B cell (primary cell): Measurements from ENCODE around the gene IFNL3. TPM values are rescaled to one million over a fixed set of nuclear protein-coding genes. Genes with fewer than 3 reads are reported as not detected.

Experiments used
- ATAC-seq: fragments of 200-7000 bp; cut with Tn5 transposase; one replicate; pipeline ENCODE4 v1.10.0; 2021; ENCODE audit warnings: low read depth, mild to moderate bottlenecking, moderate number of reproducible peaks, moderate library complexity
- CTCF ChIA-PET: fragments of 350-600 bp; sonication (Branson Sonifier 250); formaldehyde crosslinking; loops from one replicate; lab custom pipeline; 2021; ENCODE audit warnings: antibody characterized with exemption, inconsistent platforms; lab: Charles Lee
- POLR2A ChIA-PET: fragments of 350-600 bp; sonication (Branson Sonifier 250); formaldehyde crosslinking; loops from one replicate; lab custom pipeline; 2021; ENCODE audit warnings: antibody characterized with exemption; lab: Charles Lee
- DNase-seq: peaks from one replicate; pipeline ENCODE4 v3.0.0; 2013
- H2AFZ ChIP-seq: 2 replicates; pipeline ENCODE4 v1.6.1; 2012; ENCODE audit warnings: mild to moderate bottlenecking, low read depth, low read length; ENCODE audit not compliant: insufficient read depth, poor library complexity, severe bottlenecking
- H3K27ac ChIP-seq, 2 donors: 1 replicate in 1 of 2; 2 replicates in 1 of 2; pipeline ENCODE4 v1.5.1; 2012 to 2013; ENCODE audit warnings: low read length in 2 of 2, mild to moderate bottlenecking in 2 of 2, moderate library complexity in 1 of 2
- H3K27me3 ChIP-seq, 4 experiments: fragments of 200-600 bp in 1 of 4; sonication (generic) in 1 of 4; replicated peaks in 1 of 4; 1 replicate in 2 of 4; 2 replicates in 2 of 4; pipeline versions ENCODE4 v1.6.1 to v1.7.0; 2013 to 2016; ENCODE audit warnings: low read length in 3 of 4, mild to moderate bottlenecking in 2 of 4, mixed read lengths in 1 of 4, moderate library complexity in 1 of 4; ENCODE audit not compliant: insufficient read depth in 4 of 4, control insufficient read depth in 3 of 4; ENCODE audit errors: control extremely low read depth in 1 of 4
- H3K36me3 ChIP-seq, 2 experiments: replicated peaks in 1 of 2; 1 replicate in 1 of 2; 2 replicates in 1 of 2; pipeline versions ENCODE4 v1.6.1 to v1.7.1; 2013; ENCODE audit warnings: low read length in 1 of 2; ENCODE audit not compliant: insufficient read depth in 2 of 2, control insufficient read depth in 1 of 2; ENCODE audit errors: control extremely low read depth in 1 of 2, extremely low read depth in 1 of 2
- H3K4me1 ChIP-seq, 2 donors: fragments of 200-600 bp in 1 of 2; sonication (generic) in 1 of 2; 1 replicate in 1 of 2; 2 replicates in 1 of 2; pipeline versions ENCODE4 v1.5.1 to v1.6.1; 2013 to 2017; ENCODE audit warnings: low read length in 2 of 2; ENCODE audit not compliant: control insufficient read depth in 2 of 2, insufficient read depth in 2 of 2
- H3K4me2 ChIP-seq: replicated peaks from 2 replicates; pipeline ENCODE3; 2012; ENCODE audit warnings: mild to moderate bottlenecking, low read depth, low read length; ENCODE audit not compliant: poor library complexity, severe bottlenecking
- H3K4me3 ChIP-seq, 5 experiments: fragments of 200-600 bp in 1 of 5; sonication (generic) in 1 of 5; 1 replicate in 3 of 5; 2 replicates in 2 of 5; pipeline versions ENCODE4 v1.5.1 to v1.7.0; 2011 to 2016; ENCODE audit warnings: low read length in 4 of 5, mild to moderate bottlenecking in 4 of 5, low read depth in 2 of 5, control low read depth in 1 of 5, moderate library complexity in 1 of 5; ENCODE audit not compliant: insufficient read depth in 1 of 5; ENCODE audit errors: control extremely low read depth in 1 of 5, extremely low read depth in 1 of 5
- H3K79me2 ChIP-seq: fragments of 200-600 bp; sonication (generic); one replicate; pipeline ENCODE4 v1.6.0; 2016; ENCODE audit warnings: low read length; ENCODE audit not compliant: control insufficient read depth, insufficient read depth
- H3K9ac ChIP-seq: fragments of 200-600 bp; sonication (generic); 2 replicates; pipeline ENCODE4 v1.6.1; 2017; ENCODE audit warnings: mild to moderate bottlenecking, low read length, moderate library complexity
- H3K9me3 ChIP-seq, 3 donors: one replicate each; pipeline versions ENCODE4 v1.6.1 to v1.7.1; 2013; ENCODE audit warnings: low read length in 2 of 3; ENCODE audit not compliant: control insufficient read depth in 2 of 3, insufficient read depth in 1 of 3; ENCODE audit errors: control extremely low read depth in 1 of 3
- H4K20me1 ChIP-seq: 2 replicates; pipeline ENCODE4 v1.6.0; 2012; ENCODE audit warnings: mild to moderate bottlenecking, low read length; ENCODE audit not compliant: insufficient read depth, control insufficient read depth, poor library complexity, severe bottlenecking
- H3K27ac Mint-ChIP-seq: one replicate; pipeline ENCODE4 v1.8.0; 2021; ENCODE audit warnings: mixed read lengths
- H3K27me3 Mint-ChIP-seq: one replicate; pipeline ENCODE4 v1.8.0; 2021; ENCODE audit warnings: mixed read lengths
- H3K4me1 Mint-ChIP-seq: one replicate; pipeline ENCODE4 v1.8.0; 2021; ENCODE audit warnings: mixed read lengths
- H3K4me3 Mint-ChIP-seq: one replicate; pipeline ENCODE4 v1.8.0; 2021; ENCODE audit warnings: mixed read lengths
- H3K9me3 Mint-ChIP-seq: one replicate; pipeline ENCODE4 v1.8.0; 2022; ENCODE audit warnings: mixed read lengths; ENCODE audit not compliant: insufficient read depth
- EZH2 ChIP-seq: IDR thresholded peaks from 2 replicates; pipeline ENCODE4 v1.6.1; 2012; ENCODE audit warnings: borderline replicate concordance, low read depth, mild to moderate bottlenecking, moderate library complexity, low read length; ENCODE audit not compliant: insufficient read depth, poor library complexity, severe bottlenecking
- WGBS: methylation state at CpG from one replicate; pipeline ENCODE4 v1.1.5; 2013; ENCODE audit warnings: missing lambda C conversion rate; ENCODE audit not compliant: insufficient coverage; 5-methylcytosine and 5-hydroxymethylcytosine counted together
- intact Hi-C: fragments of 100-400 bp; cut with micrococcal nuclease; formaldehyde crosslinking; loops from one replicate; pipeline ENCODE4 v1.10.0; 2022
- polyA plus RNA-seq: library from polyadenylated mRNA; depleted of rRNA; stranded (reverse); fragments of >200 nt; gene quantifications from 2 replicates; pipeline ENCODE4 v1.2.3, GENCODE V29; 2012
- total RNA-seq, 2 donors: library from RNA; stranded (reverse); fragments of 120-200 nt in 1 of 2; gene quantifications; 1 replicate in 1 of 2; 2 replicates in 1 of 2; pipeline versions ENCODE4 v1.2.3 to v1.2.4, GENCODE V29; 2013 to 2022
- TF ChIP-seq, protein P1 (sequence below): fragments of 200-600 bp; IDR thresholded peaks from one replicate; pipeline ENCODE4 v1.8.0; 2022; ENCODE audit warnings: antibody characterized with exemption, mild to moderate bottlenecking

The IFNL3 gene
- total and polyA plus RNA-seq, 2 donors (not counting 1 experiment from before 2014, with no cell fraction given), result not detected

DNA sequence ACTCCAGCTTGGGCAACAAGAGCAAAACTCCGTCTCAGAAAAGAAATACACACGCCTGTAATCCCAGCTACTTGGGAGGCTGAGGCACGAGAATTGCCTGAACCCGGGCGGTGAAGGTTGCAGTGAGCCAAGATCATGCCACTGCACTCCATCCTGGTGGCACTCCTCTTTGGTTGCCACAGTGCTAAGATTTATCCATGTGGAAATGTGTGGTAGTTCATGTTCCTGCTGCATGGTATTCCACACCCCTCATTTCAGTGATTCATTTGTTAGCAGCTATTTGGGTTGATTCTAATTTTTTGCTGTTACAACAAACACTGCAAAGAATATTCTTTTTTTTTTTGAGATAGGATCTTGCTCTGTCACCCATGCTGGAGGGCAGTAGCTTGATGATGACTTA is 12.1 kb downstream of the IFNL3 start:
- Histone ChIP-seq H2AFZ (no peak overlapping the region), H3K27me3 (no peaks in the 10 kb centered on the region), H3K4me2 (no peak overlapping the region), H3K79me2 (no peaks in the 10 kb centered on the region), H3K36me3 (no peaks in the 10 kb centered on the region), H3K4me1 (peaks cover 5% of the 10 kb centered on the region in 2 donors), H3K4me3 (no peak overlapping the region), H3K9ac (no peak overlapping the region), H3K9me3 (peaks cover 0 to 4% (median 0%) of the 10 kb centered on the region in 3 donors), H4K20me1 (no peaks in the 10 kb centered on the region), H3K27ac (no peak overlapping the region)
- Mint-ChIP-seq H3K4me3 (no peak overlapping the region), H3K4me1 (peaks cover 6% of the 10 kb centered on the region), H3K9me3 (no peaks in the 10 kb centered on the region), H3K27ac (no peak overlapping the region), H3K27me3 (no peaks in the 10 kb centered on the region)
- no peak for ATAC-seq
- intact Hi-C loops, result no loop called here
- POLR2A ChIA-PET, result no interaction called here
- CTCF ChIA-PET, result no interaction called here
- DNase-seq, result no peak
- no peak for TF ChIP-seq EZH2
- TF ChIP-seq, protein P1, sequence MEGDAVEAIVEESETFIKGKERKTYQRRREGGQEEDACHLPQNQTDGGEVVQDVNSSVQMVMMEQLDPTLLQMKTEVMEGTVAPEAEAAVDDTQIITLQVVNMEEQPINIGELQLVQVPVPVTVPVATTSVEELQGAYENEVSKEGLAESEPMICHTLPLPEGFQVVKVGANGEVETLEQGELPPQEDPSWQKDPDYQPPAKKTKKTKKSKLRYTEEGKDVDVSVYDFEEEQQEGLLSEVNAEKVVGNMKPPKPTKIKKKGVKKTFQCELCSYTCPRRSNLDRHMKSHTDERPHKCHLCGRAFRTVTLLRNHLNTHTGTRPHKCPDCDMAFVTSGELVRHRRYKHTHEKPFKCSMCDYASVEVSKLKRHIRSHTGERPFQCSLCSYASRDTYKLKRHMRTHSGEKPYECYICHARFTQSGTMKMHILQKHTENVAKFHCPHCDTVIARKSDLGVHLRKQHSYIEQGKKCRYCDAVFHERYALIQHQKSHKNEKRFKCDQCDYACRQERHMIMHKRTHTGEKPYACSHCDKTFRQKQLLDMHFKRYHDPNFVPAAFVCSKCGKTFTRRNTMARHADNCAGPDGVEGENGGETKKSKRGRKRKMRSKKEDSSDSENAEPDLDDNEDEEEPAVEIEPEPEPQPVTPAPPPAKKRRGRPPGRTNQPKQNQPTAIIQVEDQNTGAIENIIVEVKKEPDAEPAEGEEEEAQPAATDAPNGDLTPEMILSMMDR, result no peak
- 100% methylated on average over 2 of the region's 5 CpGs for WGBS

DNA sequence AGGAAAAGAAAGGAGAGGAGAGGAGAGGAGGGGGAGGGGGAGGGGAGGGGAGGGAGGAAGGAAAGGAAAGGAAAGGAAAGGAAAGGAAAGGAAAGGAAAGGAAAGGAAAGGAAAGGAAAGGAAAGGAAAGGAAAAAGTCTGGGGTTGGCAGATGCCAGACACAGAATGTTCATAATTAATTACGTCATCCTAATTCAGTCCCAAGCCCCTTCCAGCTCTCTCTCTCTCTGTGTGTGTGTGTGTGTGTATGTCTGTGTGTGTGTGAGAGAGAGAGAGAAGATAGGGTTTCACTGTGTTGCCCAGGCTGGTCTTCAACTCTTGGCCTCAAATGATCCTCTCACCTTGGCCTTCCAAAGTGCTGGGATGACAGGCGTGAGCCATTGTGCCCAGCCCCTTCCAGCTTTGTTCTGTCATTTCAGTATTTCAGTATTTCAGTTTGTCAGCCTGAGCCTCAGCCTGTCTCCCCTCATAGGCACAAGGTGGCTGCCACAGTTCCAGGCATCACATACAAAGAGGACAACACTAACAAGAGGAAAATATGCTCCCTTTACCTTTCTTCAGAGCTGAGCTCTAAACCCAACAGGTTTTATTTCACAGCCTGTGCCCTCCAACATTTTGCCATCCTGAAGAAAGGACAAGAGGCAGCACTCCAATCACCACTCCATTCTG is 14.6 kb downstream of the IFNL3 start:
- CTCF ChIA-PET, result interaction anchor here (0.7 kb wide), 1 partner anchor 63 kb away, joined by 6 read pairs; no protein-coding TSS in a partner anchor
- WGBS, result 93% methylated on average over 1 of the region's 2 CpGs
- H3K27ac ChIP-seq, result no peak overlapping the region
- no peaks in the 10 kb centered on the region for H3K4me1 ChIP-seq
- H4K20me1 ChIP-seq, result no peaks in the 10 kb centered on the region
- H3K79me2 ChIP-seq, result no peaks in the 10 kb centered on the region
- ATAC-seq (no peak), DNase-seq (no peak)
- Mint-ChIP-seq H3K4me3 (no peak overlapping the region), H3K9me3 (no peaks in the 10 kb centered on the region), H3K27me3 (peaks cover 11% of the 10 kb centered on the region), H3K27ac (no peak overlapping the region), H3K4me1 (no peaks in the 10 kb centered on the region)
- H3K27me3 ChIP-seq, result peaks cover 0 to 2% (median 0%) of the 10 kb centered on the region in 4 experiments
- no peak overlapping the region for H3K4me3 ChIP-seq
- no peak overlapping the region for H2AFZ ChIP-seq
- intact Hi-C loops, result no loop called here
- POLR2A ChIA-PET, result no interaction called here
- TF ChIP-seq, protein P1, result no peak
- TF ChIP-seq EZH2, result no peak
- peaks cover 0 to 4% (median 0%) of the 10 kb centered on the region in 3 donors for H3K9me3 ChIP-seq
- no peaks in the 10 kb centered on the region for H3K36me3 ChIP-seq
- no peak overlapping the region for H3K9ac ChIP-seq
- H3K4me2 ChIP-seq, result no peak overlapping the region
